NCI-H2029 treated with DMSO at 0.1 percent for 48 hours (cell line): Measurements from ENCODE around the gene ZNF653.
A peak's percentile ranks its signal among the peaks of the same experiment; 100 is the strongest.
"Not testable (repeated sequence)": the region's sequence is repeated elsewhere in the genome, so short reads cannot be mapped to it uniquely, and the experiment has no call there.

Experiments
- DNase-seq: peaks from one replicate; lab custom pipeline; 2025; lab: John Stamatoyannopoulos, UW

Gene ZNF653

DNA sequence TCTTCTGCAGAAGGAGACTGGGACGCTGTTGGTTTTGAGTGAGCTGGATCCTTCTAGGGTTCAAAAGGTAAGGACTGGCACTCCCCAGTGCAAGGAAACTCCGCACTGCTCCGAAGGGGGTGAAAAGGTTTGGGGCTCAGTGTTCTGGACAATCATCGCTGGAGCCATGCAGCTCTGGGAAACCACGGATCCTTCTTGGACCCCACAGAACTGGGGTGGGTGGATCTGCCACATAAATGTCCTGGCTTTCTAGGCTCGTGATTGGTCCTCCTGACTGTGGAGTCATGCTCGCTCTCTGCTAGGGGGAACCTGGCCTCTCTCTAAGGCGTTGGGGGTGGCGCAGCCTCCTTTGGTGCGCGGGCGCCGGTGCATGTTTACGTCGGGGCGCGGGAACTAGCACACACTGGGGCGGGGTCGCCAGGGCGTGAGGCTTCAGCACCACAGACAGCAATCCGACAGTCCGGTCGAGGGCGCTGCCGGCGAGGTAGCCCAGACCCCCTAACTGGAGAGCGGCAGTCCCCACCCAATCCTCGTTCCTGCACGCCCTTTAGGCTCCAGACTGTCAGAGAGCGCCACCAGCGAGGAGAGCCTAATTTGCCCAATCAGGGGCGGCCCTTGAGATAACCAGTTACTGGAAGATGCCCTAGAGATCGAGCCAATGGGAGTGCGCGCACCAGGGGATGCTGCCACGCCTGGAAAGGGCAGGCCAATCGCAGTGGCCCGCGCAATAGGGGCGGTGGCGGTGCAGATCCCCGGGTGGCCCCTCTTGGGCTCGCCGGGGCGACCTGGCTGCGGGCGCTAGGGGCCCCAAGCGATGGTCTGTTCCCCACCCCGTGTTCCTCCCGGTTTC lies 23.9 kb downstream of the ZNF653 start:
- peak; percentile 84 for DNase-seq

DNA sequence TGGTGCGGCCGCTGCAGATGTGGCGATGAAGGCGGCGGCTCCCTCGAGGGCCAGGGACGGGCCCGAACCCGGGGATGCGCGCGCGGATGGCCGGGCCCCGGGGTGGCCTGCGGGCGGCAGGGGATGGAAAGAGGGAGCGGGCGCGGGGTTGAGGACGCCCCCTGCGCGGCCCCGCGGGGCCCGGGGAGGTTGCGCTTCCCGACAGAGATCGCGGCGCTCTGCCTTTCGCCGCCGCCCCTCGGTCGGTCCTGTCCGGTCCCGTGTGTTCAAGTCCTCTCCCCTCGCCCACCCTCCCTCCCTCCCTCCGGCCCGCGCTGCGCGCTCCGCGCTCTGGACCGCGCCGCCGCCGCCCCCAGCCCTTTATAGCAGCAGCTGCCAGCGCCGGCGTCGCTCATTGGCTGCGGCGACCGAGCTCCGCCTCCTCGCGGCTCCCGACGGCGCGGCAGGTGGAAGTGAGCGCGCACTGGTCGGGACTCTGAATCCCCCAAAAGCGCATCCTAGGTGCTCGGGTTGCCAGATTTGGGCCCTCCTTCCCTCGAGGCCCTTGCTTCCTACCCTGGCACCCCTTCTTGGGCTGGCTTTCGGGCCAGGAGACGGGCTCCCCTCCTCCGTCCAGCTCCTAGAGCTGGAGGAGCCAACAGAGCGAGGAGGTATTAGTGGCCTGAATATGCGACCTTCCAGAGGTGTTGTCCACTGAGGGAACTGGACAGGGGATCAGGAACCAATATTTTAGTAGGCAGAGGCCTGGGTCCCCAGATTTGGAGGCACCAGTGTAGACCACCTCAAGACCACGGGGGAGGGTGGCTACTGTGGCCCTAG lies 24.7 kb downstream of the ZNF653 start, which contains the start of gene ELAVL3:
ELAVL3 (minus strand) TSS at position 332 of the 819 bp plus-strand sequence. CDS start 438 bp downstream, outside the sequence.
- no peak for DNase-seq

DNA sequence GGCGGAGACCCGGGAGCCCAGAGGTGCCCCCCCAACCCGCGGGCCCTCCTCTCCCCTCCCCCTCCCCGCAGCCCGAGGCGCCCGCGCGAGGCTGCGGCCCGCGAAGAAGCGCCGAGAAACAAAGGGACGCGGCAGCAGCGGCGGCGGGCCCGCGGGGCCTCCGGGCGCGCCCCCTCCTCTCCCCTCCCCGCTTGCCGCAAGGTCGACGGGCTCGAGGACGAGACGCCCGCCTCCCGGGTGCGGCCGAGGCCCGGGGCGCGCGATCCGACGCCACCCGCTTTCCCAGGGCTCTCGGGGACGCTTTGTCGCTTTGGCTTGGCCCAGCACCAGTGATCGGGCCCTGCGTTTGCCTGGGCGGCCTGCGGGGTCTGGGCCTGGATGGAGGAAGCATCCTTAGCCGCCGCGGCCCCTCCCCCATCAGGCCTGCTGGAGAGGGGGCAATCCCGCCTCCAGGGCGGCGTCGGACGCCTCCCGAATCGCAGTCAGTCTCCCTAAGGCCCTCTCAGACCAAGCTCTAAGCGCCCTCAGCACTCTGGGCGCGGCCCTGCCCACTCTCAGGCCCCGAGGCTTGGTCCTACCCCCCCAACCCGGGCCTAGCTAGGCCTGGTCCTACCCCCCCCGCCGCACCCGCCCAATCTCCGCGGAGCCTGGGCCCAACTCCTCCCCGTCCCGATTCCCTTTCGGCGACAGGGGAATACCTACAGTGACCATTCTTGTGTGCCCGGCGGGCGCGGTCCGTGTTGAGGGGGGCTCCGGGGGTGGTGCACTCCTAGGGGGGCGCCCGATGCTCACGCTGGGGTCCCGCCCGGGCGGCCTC lies 25.5 kb downstream of the ZNF653 start:
- no peak for DNase-seq

DNA sequence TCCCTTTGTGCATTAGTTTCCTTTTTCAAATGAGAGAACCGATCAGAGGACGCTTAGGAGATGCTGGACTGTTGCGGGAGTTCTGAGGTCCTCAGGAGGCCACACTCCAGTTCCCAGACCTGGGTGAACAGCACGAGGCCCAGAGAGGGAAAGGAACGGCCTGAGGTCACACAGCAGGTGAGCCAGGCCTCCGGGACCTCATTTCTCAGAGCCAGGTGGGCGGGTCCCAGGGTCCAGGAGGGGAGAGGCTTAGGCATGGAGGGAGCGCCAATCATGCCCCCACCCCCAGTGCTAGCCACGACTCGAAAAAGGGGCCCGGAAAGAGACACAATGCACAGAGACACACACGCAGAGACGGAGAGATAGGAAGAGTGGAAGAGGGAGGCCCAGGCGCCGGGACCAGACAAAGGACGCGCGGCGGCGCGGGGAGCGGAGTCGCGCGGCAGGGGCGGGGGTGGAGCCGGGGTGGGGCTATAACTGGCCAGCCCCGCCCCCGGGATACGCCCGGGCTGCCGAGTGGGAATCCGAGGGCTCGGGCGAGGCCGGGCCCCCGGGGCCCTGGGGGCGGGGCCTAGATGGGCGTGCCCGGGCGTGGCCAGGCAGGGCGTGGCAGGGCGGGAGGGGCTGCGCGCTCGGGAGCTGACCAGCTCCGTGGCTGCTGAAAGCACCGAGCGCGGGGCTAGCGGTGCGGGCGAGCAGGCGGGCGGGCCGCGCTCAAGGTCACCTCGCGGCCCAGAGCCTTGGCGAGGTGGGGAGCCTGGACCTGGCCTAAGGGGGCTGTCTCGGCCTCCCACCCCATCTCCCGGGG lies 26.3 kb downstream of the ZNF653 start:
- no peak for DNase-seq

DNA sequence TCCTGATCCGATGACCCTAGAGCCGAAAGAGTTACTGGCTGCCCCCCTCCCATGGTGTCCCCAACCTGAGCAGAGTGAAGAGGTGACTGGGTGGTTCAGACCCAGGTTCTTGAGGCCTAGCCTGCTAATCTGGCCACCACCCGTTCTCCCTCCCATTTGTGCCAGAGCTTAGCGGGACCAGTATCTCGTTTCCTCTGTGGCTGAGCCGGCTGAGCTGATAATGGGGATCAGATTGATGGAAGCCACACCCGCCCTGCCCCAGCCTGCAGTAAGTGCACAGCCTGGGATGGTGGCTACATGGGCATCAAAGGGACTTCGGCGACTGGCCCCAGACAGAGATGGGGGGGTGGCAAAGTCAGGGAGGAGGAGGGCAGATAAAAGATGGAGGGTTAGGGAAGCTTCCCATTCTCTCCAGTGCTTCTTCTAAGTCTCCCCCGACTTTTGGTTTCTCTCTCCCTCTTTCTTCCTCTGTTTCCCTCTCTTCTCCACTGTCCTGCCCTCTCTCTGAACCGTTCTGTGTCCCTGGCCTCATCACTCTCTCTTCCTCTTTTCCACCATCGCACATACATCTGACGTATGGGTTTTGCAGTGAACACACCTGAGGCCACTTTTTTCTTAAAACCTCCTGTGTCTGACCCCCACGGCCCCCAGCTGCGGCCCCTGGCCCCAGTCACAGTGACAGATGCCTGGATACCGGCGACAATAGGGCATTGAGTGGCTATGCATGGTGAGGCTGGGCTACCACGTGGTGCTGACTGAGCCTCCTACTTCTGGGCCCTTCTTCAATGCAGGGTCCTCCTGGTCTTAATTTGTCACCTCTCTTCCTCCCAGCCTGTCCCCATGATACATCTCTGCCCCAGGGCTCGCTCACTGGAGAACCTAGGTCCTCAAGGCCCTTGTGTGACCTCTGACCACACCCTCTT lies 27.2 kb downstream of the ZNF653 start:
- no peak for DNase-seq

DNA sequence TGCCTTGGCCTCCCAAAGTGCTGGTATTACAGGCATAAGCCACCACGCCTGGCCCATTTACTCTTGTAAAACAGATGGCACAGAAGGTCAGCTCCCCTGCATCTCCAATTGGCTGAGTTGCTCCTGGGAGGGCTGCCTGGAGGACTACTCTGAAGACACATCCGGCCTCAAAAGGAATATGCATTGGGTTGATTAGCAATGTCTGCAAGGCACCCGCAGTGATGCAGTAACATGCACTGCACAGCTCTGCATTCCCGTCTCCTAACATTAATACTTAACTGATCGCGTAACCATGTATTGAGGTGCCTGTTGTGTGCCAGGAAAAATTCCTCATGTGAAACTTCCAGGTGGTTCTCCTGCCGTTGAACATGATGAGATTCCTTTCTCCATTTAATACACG lies 29.8 kb downstream of the ZNF653 start:
- no peak for DNase-seq

DNA sequence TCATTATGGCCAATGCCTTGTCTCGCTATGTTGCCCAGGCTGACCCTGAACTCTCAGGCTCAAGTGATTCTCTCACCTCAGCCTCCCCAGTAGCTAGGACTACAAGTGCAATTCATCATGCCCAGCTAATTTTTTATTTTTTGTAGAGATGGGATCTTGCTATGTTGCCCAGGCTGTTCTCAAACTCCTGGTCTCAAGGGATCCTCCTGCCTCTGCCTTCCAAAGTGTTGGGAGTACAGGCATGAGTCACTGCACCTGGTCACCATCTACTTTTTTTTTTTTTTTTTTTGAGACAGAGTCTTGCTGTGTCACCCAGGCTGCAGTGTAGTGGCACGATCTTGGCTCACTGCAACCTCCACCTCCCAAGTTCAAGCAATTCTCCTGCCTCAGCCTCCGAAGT lies 30.3 kb downstream of the ZNF653 start:
- DNase-seq = not testable (repeated sequence)

DNA sequence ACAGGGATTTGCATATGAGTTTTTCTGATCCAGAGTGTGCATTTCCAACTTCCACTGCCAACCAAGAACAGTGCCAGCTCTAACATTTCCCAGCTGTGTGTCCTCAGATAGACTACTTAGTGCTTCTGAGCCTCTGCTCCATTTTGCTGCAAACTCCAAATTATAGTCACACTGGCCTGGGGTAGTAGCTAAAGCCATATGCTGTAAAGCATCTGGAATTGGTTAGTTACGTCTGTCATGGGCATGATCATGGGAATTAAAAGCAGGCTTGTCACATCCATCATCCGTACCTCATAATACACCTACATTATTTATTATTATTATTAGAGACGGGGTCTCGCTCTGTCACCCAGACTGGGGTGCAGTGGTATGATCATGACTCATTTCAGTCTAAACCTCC lies 31.9 kb downstream of the ZNF653 start:
- no peak for DNase-seq

DNA sequence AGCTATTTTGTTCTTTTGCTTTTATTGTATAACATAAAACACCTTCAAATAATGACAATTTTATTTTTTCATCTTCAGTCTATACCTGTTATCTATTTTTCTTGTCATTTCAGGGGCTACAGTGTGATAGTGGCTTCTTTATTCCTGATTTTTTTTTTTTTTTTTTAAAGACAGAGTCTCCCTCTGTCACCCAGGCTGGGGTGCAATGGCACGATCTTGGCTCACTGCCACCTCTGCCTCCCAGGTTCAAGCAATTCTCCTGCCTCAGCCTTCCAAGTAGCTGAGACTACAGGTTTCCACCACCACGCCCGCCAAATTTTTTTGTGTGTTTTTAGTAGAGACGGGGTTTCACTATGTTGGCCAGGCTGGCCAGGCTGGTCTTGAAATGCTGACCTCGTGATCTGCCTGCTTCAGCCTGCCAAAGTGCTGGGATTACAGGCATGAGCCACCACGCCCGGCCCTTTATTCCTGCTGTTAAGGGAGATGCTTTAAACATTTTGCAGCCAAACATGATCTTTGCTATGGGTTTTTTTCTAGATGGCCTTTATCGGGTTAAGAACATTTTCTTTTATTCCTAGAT lies 37.3 kb downstream of the ZNF653 start:
- not testable (repeated sequence) for DNase-seq

DNA sequence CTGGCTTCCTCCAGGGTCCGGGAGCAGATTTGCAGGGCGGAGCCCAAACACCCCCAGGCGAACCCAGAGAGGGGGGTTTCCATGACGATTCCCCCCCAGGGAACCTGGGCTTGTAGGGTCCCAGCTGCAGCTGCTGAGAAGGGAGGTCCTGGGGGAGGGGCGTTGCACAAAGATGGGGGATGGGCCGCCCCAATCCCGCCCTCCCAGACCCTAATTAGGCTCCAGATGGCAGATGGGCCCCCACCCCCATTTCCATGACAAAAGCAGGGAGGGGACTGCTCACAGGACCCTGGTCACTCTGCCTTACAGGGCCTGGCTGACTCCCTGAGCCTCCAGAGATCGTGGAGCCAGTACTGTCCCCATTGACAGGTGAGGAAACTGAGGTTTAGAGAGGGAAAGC lies 40.0 kb downstream of the ZNF653 start:
- no peak for DNase-seq

DNA sequence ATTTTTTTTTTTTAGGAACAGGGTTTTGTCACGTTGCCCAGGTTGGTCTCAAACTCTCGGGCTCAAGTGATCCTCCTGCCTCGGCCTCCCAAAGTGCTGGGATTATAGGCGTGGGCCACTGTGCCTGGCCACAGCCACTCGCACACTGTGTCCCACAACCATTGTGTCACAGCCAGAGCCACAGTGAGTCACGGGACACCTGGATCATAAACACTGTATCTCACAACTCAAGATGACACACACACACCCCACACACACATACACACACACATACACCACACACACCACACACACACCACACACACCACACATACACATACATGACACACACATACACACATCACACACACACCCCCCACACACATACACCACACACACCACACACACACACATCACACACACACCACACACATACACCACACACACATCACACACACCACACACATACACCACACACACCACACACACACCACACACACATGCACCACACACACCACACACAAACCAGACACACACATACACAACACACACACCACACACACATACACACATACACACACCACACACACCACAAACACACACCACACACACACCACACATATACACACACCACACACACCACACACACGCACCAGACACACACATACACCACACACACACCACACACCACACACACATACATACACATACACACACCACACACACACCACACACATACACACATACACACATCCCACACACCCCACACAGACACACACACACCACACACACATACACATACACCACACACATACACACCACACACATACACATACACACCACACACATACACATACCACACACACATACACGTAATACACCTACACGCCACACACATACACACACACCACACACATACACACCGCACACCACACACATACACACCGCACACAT lies 41.0 kb downstream of the ZNF653 start:
- DNase-seq = no peak

DNA sequence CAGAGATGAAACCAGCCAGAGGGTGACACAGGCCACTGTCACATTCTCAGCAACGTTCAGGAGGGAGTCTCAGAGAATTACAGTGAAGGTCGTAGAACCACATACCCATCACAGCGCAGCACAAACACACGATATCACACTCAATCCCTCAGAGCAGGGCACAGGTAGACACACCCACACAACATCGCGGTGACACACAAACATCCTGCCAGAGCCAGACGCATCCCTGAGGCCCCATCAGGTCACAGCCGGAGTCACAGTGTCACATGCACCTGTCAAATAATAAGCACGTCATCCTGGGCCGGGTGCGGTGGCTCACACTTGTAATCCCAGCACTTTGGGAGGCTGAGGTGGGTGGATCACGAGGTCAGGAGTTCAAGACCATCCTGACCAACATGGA lies 42.2 kb downstream of the ZNF653 start:
- DNase-seq = no peak

DNA sequence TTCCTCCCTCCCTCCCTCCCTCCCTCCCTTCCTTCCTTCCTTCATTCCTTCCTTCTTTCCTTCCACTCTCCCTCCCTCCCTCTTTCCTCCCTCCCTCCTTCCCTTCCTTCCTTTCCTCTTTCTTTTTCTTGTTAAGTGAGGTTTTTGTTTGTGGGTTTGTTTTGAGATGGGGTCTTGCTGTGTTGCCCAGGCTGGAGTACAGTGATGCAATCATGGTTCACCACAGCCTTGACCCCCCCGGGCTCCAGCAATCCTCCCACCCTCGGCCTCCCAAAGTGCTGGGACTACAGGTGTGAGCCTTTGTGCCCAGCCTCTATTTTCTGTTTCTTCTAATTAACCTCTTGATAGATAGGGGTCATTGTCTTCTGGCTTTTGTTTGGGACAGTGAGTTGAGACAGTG lies 44.2 kb downstream of the ZNF653 start:
- no peak for DNase-seq

DNA sequence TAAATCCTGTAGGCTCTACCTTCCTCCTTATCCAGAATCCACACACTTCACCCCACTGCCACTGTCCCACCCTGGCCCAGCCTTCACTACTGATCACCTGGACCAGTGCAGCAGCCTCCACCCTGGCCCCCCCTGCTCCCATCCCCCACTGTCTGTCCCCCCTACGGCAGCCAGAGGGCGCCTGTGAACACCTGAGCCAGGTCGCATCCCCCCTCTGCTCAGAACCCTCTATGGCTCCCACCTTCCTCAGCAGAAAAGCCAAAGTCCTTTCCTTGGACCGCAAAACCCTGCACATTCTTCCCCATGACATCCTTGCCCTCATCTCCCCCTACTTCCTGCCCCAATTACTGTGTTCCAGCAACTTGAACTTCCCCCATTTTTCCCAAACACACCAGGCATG lies 45.4 kb downstream of the ZNF653 start:
- no peak for DNase-seq

DNA sequence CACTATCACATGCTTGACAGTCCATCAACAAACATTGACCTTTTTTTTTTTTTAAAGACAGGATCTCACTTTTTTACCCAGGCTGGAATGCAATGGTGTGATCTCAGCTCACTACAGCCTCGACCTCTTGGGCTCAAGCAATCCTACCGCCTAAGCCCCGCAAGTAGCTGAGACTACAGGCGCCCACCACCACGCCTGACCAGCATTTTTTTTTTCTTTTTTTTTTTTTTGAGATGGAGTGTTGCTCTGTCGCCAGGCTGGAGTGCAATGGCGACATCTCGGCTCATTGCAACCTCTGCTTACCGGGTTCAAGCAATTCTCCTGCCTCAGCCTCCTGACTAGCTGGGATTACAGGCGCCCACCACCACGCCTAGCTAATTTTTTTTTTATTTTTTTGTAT lies 46.7 kb downstream of the ZNF653 start:
- DNase-seq = not testable (repeated sequence)

DNA sequence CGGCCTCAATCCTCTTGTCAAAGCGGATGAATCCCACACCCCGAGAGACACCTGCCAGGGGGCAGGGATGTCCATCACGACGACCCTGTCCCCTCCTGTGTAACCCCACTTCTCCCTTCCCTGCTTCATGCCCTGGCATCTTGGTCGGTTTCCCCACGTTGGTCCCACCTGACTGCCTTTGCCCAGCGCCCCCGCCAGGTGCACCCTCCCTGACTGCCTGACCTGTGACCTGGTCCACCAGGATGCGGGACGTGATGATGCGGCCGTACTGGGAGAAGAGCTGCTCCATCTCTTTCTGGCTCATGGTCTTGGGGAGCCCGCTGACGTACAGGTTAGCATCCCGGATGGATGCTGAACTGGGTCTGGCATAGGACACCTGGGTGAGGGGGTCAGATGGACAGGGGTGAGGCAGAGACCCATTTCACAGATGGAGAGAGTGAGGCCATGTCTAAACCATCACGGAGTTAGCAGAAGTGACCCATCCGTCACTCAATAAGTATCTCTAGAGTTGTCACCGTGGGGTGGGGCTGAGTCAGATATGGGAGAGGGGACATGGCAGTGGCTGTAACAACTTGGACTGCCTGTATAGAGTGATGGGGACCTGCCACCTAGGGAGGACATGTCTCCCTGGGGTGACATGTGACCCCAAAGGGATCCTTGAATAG lies 47.3 kb downstream of the ZNF653 start:
- DNase-seq = no peak

DNA sequence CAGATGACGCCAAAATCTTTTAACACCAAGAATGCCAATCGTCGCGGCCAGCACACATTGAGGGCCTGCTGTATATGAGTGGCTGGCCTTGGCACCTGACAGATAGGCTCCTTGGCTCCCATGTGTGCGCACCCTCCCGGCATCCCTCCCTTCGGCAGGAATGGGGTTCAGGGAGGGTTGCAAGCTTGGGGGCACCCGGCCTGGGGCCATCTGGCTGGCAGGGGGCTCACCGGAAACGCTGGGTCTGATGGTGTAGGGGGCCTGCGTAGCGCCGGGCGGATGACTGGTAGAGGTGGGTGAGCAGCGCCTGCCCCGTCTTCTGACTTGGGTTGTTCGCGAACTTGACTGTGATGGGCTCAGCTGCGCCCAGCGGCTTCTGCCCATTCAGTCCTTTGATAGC lies 47.8 kb downstream of the ZNF653 start:
- no peak for DNase-seq

DNA sequence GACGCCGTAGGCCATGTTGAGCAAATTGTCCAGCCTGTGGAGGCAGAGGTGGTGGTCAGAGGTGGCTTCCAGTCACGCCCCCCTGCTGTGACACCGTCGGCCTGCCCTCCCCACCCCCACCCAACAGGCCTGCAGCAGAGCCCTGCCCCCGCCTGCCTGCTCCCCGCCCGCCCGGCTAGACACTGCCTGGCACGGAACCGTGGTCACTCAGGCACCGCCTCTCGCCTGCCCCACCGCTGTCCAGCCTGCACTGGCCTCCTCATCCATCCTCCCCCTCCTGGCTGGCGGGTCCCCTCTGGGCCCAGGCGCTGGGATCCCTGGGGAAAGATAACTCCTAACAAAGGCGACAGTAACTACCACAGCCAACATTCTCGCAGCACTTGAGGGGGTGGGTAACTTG lies 48.5 kb downstream of the ZNF653 start:
- no peak for DNase-seq
